ENCODE measurements around the gene GYS1. TPM values are rescaled to one million over a fixed set of nuclear protein-coding genes. Genes with fewer than 3 reads are reported as not detected.
A peak's percentile ranks its signal among the peaks of the same experiment; 100 is the strongest.

GYS1 gene
- total and polyA plus RNA-seq, 12 donors: 23.7 to 63.9 (median 37.3) TPM

DNA sequence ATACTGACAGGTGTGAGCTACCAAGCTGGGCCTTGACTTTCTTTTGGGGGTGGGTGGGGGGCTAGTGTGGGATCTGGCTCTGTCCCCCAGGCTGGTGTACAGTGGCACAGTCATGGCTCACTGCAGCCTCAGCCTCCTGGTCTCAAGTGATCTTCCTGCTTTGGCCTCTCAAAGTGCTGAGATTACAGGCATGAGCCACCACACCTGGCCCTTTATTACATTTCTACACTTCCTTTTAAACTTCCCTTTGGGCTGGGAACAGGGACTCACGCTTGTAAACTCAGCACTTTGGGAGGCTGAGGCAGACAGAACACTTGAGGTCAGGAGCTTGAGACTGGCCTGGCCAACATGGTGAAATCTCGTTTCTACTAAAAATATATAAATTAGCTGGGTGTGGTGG lies 16.0 kb downstream of the GYS1 start:
- Histone ChIP-seq H3K27ac (peak overlapping the region in 1 of 5 donors; percentile 22), H3K4me1 (replicated peaks in 1 of 2) (peaks cover 0 to 18% of the 10 kb centered on the region in 2 donors), H3K4me3 (no peak overlapping the region), H3K9me3 (replicated peaks in 1 of 3) (no peaks in the 10 kb centered on the region), H3K27me3 (no peaks in the 10 kb centered on the region), H3K36me3 (replicated peaks in 1 of 2) (peaks cover 0 to 40% of the 10 kb centered on the region in 2 donors)
- WGBS, 4 donors: 72 to 88% (median 78%) methylated on average over 2 of the region's 2 CpGs
- no peak for DNase-seq
- intact Hi-C loops (cut with DNase I): no loop called here
- TF ChIP-seq POLR2A (IDR thresholded peaks at IDR 0.05): no peak
- TF ChIP-seq CTCF (IDR thresholded peaks at IDR 0.05): no peak

DNA sequence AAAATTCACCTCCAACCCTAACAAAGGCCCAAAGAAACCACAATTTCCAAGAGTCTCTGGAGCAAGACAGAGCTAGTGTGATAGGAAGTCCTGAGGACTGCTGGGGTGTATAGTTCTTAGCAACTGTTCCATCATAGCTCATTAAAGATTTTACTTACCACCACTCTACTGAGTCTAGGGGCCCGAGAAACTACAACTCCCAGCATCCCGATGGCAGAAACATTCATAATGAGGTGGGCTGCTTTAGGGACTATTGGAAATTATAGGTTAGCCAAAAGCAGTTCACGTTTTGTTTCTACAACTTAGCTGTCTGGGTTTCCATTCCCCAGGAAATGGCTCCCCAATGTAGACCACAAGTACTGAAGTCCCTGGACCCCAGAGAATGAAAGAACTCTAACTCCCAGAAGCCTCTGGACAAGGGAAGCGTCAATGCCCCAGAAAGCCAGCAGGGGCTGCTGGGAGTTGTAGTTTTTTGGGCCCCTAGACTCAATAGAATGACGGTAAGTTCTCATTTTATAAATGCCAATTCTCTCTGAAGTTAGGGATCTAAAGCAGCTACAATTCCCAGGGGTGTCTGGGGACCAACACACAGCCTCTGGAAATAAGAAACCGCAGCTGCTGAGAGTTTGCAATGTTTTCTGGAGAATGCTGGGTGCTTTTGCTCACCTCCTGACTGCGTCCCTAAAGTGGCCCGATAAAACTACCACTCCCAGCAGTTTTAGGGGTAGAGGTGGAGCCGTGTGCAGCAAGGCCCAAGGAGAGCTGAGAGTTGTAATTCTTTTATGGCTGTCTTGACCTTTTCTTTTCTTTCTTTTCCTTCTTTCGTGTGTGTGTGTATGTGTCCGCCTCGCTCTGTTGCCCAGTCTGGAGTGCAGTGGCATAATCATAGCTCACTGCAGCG lies 16.9 kb downstream of the GYS1 start:
- Histone ChIP-seq H3K9me3 (replicated peaks in 1 of 3) (no peaks in the 10 kb centered on the region), H3K27me3 (no peaks in the 10 kb centered on the region), H3K4me3 (no peak overlapping the region), H3K27ac (no peak overlapping the region), H3K36me3 (replicated peaks in 1 of 2) (peaks cover 0 to 31% of the 10 kb centered on the region in 2 donors), H3K4me1 (replicated peaks in 1 of 2) (peaks cover 0 to 18% of the 10 kb centered on the region in 2 donors)
- TF ChIP-seq POLR2A (IDR thresholded peaks at IDR 0.05): no peak
- TF ChIP-seq CTCF (IDR thresholded peaks at IDR 0.05): no peak
- WGBS, 4 donors: 88 to 91% (median 89%) methylated on average over 13 of the region's 13 CpGs
- peak in 1 of 7 donors; percentile 19 for DNase-seq
- intact Hi-C loops (cut with DNase I): no loop called here

DNA sequence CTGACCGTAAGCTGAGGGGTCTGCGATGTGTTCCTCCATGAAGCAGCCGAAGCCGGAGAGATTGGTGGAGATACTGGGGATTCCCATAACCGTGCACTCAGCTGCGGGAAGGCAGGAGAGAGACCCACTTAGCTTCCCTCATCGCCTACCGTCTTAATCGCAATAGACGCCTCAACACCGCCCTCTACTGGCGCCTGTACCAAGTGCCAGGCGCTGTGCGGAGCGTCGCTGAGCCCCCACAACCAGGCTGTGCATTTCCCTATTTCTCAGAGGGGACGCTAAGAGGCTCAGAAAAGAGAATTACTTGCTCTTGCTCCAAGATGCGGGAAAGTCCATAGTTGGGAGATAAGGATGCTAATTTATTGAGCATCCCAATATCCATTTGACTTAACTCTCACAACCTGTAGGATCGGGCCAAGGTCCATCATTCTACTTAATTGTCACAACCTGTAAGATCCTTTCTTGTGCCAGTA lies 22.1 kb downstream of the GYS1 start:
- Histone ChIP-seq H3K9me3 (replicated peaks in 1 of 3) (no peaks in the 10 kb centered on the region), H3K4me1 (replicated peaks in 1 of 2) (peaks cover 12 to 15% of the 10 kb centered on the region in 2 donors), H3K27ac (no peak overlapping the region), H3K27me3 (no peaks in the 10 kb centered on the region), H3K4me3 (no peak overlapping the region), H3K36me3 (replicated peaks in 1 of 2) (peaks cover 0 to 62% of the 10 kb centered on the region in 2 donors)
- DNase-seq: peak; percentile 69 to 89 (median 83)
- WGBS, 4 donors: 9 to 23% (median 19%) methylated on average over 13 to 19 of the region's 19 CpGs
- TF ChIP-seq POLR2A (IDR thresholded peaks at IDR 0.05) (peak in 1 of 2 donors; percentile 13), CTCF (IDR thresholded peaks at IDR 0.05) (peak; percentile 79 to 90 (median 87))
- intact Hi-C loops (cut with DNase I): loop anchor here in 1 of 2 donors (5.0 kb wide), 1 partner anchor 174 kb away; no protein-coding TSS in a partner anchor

DNA sequence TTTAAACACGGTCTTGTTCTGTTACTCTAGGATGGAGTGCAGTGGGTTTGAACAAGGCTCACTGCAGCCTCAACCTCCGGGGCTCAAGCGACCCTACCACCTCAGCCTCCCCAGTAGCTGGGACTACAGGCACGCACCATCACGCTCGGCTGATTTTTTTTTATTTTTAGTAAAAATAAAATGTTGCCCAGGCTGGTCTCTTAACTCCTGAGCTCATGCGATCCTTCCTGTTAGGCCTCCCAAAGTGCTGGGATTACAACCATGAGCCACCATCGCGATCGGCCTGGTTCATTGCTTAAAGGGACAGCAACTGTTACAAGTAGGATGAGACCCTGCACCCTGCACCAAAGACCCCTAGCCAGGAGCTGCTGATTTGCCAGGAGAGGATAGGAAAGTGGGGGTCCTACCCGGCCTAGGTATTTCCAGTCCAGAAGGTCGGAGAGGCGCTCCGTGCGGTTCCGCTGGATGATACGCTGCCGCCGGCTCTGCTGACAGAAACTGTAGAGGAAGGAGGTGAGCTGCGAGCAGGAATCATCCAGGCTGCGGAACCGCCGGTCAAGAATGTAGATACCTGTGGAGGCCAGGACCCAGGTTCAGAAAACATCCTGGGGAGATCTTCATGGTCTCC lies 22.9 kb downstream of the GYS1 start:
- H3K4me1 ChIP-seq (replicated peaks in 1 of 2): peaks cover 12 to 16% of the 10 kb centered on the region in 2 donors
- no peak overlapping the region for H3K27ac ChIP-seq
- TF ChIP-seq CTCF (IDR thresholded peaks at IDR 0.05) (no peak), POLR2A (IDR thresholded peaks at IDR 0.05) (peak in 1 of 2 donors; percentile 17)

More for the DNA sequence above, 22.9 kb downstream of the GYS1 start:
- H3K9me3 ChIP-seq (replicated peaks in 1 of 3): no peaks in the 10 kb centered on the region
- no peaks in the 10 kb centered on the region for H3K27me3 ChIP-seq
- H3K36me3 ChIP-seq (replicated peaks in 1 of 2): peaks cover 0 to 63% of the 10 kb centered on the region in 2 donors
- WGBS, 4 donors: 90 to 92% (median 91%) methylated on average over 23 of the region's 23 CpGs
- DNase-seq: peak in 1 of 7 donors; percentile 39
- intact Hi-C loops (cut with DNase I): loop anchor here in 1 of 2 donors (5.0 kb wide), 1 partner anchor 173 kb away; no protein-coding TSS in a partner anchor
- no peak overlapping the region for H3K4me3 ChIP-seq

Data from adrenal gland (tissue), 12 donors.